ENCODE results near the gene PLXND1.

- no peak for TF ChIP-seq CTCF (IDR thresholded peaks at IDR 0.05)
- TF ChIP-seq POLR2A (IDR thresholded peaks at IDR 0.05), result no peak
Observed at GRCh38 chr3:129560911-129561594, 45.4 kb downstream of the PLXND1 start.
